Upper lobe of left lung (tissue), 6 donors: Measurements from ENCODE around the gene ATP2B2. TPM values are rescaled to one million over a fixed set of nuclear protein-coding genes. Genes with fewer than 3 reads are reported as not detected.

Source experiments
- ATAC-seq, 2 donors: fragments of 200-7000 bp; cut with Tn5 transposase; one replicate each; pipeline ENCODE4 v1.9.1; 2022; ENCODE audit warnings: mild to moderate bottlenecking in 2 of 2, moderate library complexity in 2 of 2; ENCODE audit not compliant: low FRiP score in 2 of 2
- DNase-seq, 2 donors: peaks; one replicate each; pipeline ENCODE4 v3.0.0-alpha.2; 2019 to 2020
- H3K27ac ChIP-seq, 4 donors: fragments of 200-600 bp; sonication (generic); one replicate each; pipeline ENCODE4 v1.5.1; 2016 to 2019
- H3K27me3 ChIP-seq, 4 donors: fragments of 200-600 bp; sonication (generic); one replicate each; pipeline ENCODE4 v1.5.1; 2017 to 2019
- H3K36me3 ChIP-seq, 4 donors: fragments of 200-600 bp; sonication (generic); one replicate each; pipeline ENCODE4 v1.5.1; 2016 to 2019
- H3K4me1 ChIP-seq, 4 donors: fragments of 200-600 bp; sonication (generic); one replicate each; pipeline ENCODE4 v1.5.1; 2018 to 2019
- H3K4me3 ChIP-seq, 4 donors: fragments of 200-600 bp; sonication (generic); one replicate each; pipeline ENCODE4 v1.5.1; 2017 to 2019; ENCODE audit warnings: mild to moderate bottlenecking in 2 of 4, moderate library complexity in 1 of 4
- H3K9me3 ChIP-seq, 4 donors: fragments of 200-600 bp; sonication (generic); one replicate each; pipeline ENCODE4 v1.5.1; 2018 to 2019
- CTCF ChIP-seq, 6 experiments: fragments of 450-650 bp in 4 of 6; fragments of 200-600 bp in 2 of 6; sonication (generic) in 2 of 6; IDR thresholded peaks; one replicate each; pipeline ENCODE4 v1.5.1; 2016 to 2019; ENCODE audit warnings: antibody characterized with exemption in 6 of 6
- EP300 ChIP-seq, 4 donors: sonication (generic); formaldehyde crosslinking; IDR thresholded peaks; one replicate each; pipeline ENCODE4 v1.5.1; 2017; ENCODE audit warnings: antibody characterized with exemption in 4 of 4, control low read depth in 2 of 4
- POLR2A ChIP-seq, 4 donors: fragments of 450-650 bp; IDR thresholded peaks; one replicate each; pipeline ENCODE4 v1.5.1; 2016 to 2017; ENCODE audit warnings: antibody characterized with exemption in 4 of 4, mild to moderate bottlenecking in 2 of 4
- POLR2AphosphoS5 ChIP-seq, 2 donors: sonication (generic); formaldehyde crosslinking; IDR thresholded peaks; one replicate each; pipeline ENCODE4 v1.5.1; 2017; ENCODE audit warnings: antibody characterized with exemption in 2 of 2
- WGBS, 2 donors: methylation state at CpG; one replicate each; pipeline ENCODE4 v1.1.5; 2017 to 2018; 5-methylcytosine and 5-hydroxymethylcytosine counted together
- total RNA-seq, 6 donors: library from RNA; depleted of rRNA in 4 of 6; stranded (reverse); fragments of >200 nt in 4 of 6; gene quantifications; one replicate each; pipeline versions ENCODE4 v1.1.0 to v1.2.1, GENCODE V29; 2016 to 2021
- donor health status: DM: no; HTN: no; CAD: no; lungs with moderate emphysema.
- donor health status: DM: no; HTN: yes; CAD: no; lungs with severe emphysema.

The ATP2B2 gene
- total RNA-seq, 6 donors from 2014 or later = 0.13 to 0.30 TPM; not detected in 4

DNA sequence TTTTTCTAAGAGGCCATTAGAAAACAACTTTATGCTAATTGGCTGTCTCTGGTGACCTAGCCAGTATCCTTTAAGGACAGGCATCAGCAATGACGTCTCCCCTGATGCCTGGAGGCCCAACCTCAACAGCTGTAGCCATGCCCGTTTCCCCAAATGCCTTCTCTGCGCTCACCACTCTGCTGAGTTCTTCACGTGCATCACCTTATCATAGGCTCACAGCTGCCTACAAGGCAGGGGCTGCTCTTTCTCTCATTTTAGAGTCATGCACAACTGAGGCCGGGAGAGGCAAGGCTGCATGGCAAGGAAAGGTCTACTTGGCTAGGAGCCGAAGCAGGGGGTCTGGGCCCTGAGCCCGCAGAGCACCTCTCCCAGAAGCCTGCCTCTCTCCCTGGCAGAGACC, 140.6 kb downstream of the ATP2B2 start:
- Histone ChIP-seq H3K27ac (no peak overlapping the region), H3K27me3 (no peaks in the 10 kb centered on the region), H3K4me1 (no peaks in the 10 kb centered on the region), H3K9me3 (peaks cover 0 to 3% (median 0%) of the 10 kb centered on the region in 4 donors), H3K4me3 (no peak overlapping the region), H3K36me3 (no peaks in the 10 kb centered on the region)
- DNase-seq = no peak
- ATAC-seq = no peak
- 83% methylated on average over 5 to 7 of the region's 7 CpGs for WGBS, 2 donors
- TF ChIP-seq EP300 (IDR thresholded peaks at IDR 0.05) = no peak
- TF ChIP-seq CTCF (IDR thresholded peaks at IDR 0.05) = no peak
- no peak for TF ChIP-seq POLR2A (IDR thresholded peaks at IDR 0.05)
- no peak for TF ChIP-seq POLR2AphosphoS5 (IDR thresholded peaks at IDR 0.05)

DNA sequence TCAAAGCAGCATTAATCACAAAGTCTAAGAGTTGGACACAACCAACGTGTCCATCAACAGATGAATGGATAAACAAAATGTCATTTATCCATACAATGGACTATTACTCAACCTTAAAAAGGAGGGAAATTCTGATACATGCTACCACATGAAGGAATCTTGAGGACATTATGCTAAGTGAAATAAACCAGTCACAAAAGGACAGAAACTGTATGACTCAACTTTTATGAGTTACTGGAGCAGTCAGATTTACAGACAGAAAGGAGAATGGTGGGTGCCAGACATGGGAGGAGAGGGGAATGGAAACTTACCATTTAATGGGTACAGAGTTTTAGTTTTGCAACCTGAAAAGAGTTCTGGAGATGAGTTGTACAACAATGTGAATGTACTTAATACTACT, 141.5 kb downstream of the ATP2B2 start:
- no peaks in the 10 kb centered on the region for H3K4me1 ChIP-seq
- no peaks in the 10 kb centered on the region for H3K27me3 ChIP-seq
- TF ChIP-seq CTCF (IDR thresholded peaks at IDR 0.05) = no peak
- no peak for TF ChIP-seq POLR2A (IDR thresholded peaks at IDR 0.05)
- TF ChIP-seq POLR2AphosphoS5 (IDR thresholded peaks at IDR 0.05) = no peak
- no peak for TF ChIP-seq EP300 (IDR thresholded peaks at IDR 0.05)
- DNase-seq = no peak
- H3K9me3 ChIP-seq = peaks cover 0 to 3% (median 0%) of the 10 kb centered on the region in 4 donors
- no peak overlapping the region for H3K4me3 ChIP-seq
- WGBS, 2 donors = 53 to 76% methylated on average over 1 of the region's 1 CpG
- no peaks in the 10 kb centered on the region for H3K36me3 ChIP-seq
- ATAC-seq = no peak
- H3K27ac ChIP-seq = no peak overlapping the region

- Histone ChIP-seq H3K4me1 (no peaks in the 10 kb centered on the region), H3K9me3 (peaks cover 0 to 3% (median 0%) of the 10 kb centered on the region in 4 donors), H3K36me3 (no peaks in the 10 kb centered on the region), H3K27ac (no peak overlapping the region), H3K4me3 (no peak overlapping the region), H3K27me3 (no peaks in the 10 kb centered on the region)
- DNase-seq (peak in 1 of 2 donors; percentile 34), ATAC-seq (no peak)
- no peak for TF ChIP-seq POLR2A (IDR thresholded peaks at IDR 0.05)
- TF ChIP-seq POLR2AphosphoS5 (IDR thresholded peaks at IDR 0.05) = no peak
- TF ChIP-seq CTCF (IDR thresholded peaks at IDR 0.05) = no peak
- no peak for TF ChIP-seq EP300 (IDR thresholded peaks at IDR 0.05)
- WGBS, 2 donors = 56 to 63% methylated on average over 5 of the region's 5 CpGs
These were observed 144.0 kb downstream of the ATP2B2 start for GRCh38 chr3:10361375-10361774.

DNA sequence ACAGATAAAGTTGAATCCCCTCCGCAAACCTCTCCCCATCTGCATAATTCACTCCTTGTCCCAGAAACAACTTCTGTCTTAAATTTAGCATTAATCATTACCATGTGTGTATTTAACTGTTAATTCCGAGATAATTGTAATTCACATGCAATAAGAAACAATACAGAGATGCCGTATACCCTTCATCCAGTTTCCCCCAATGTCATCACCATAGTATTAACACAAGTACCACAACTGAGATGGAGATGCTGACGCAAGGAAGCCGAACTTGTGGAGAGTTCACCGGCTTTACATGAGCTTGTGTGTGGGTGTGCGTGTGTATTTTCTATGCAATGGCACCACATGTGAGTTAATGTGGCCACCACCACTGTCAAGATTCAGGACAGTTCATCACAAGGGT, 144.9 kb downstream of the ATP2B2 start:
- Histone ChIP-seq H3K4me1 (no peaks in the 10 kb centered on the region), H3K9me3 (peaks cover 0 to 3% (median 0%) of the 10 kb centered on the region in 4 donors), H3K27me3 (no peaks in the 10 kb centered on the region), H3K36me3 (no peaks in the 10 kb centered on the region), H3K4me3 (no peak overlapping the region), H3K27ac (no peak overlapping the region)
- ATAC-seq = no peak
- TF ChIP-seq POLR2AphosphoS5 (IDR thresholded peaks at IDR 0.05) (no peak), CTCF (IDR thresholded peaks at IDR 0.05) (no peak), POLR2A (IDR thresholded peaks at IDR 0.05) (no peak), EP300 (IDR thresholded peaks at IDR 0.05) (no peak)
- WGBS, 2 donors = 92% methylated on average over 7 of the region's 7 CpGs
- no peak for DNase-seq

- Histone ChIP-seq H3K9me3 (peaks cover 0 to 3% (median 0%) of the 10 kb centered on the region in 4 donors), H3K4me1 (peaks cover 0 to 1% (median 0%) of the 10 kb centered on the region in 4 donors), H3K36me3 (no peaks in the 10 kb centered on the region), H3K27ac (no peak overlapping the region), H3K27me3 (no peaks in the 10 kb centered on the region), H3K4me3 (no peak overlapping the region)
- ATAC-seq = no peak
- TF ChIP-seq POLR2A (IDR thresholded peaks at IDR 0.05) (no peak), CTCF (IDR thresholded peaks at IDR 0.05) (no peak), EP300 (IDR thresholded peaks at IDR 0.05) (no peak), POLR2AphosphoS5 (IDR thresholded peaks at IDR 0.05) (no peak)
- 87 to 93% methylated on average over 9 to 18 of the region's 19 CpGs for WGBS, 2 donors
- DNase-seq = peak in 1 of 2 donors; percentile 63
These were observed 145.6 kb downstream of the ATP2B2 start for GRCh38 chr3:10359761-10360161.
